ENCODE measurements around the gene GABRB1.

- TF ChIP-seq CTCF (conservative IDR thresholded peaks at IDR 0.05; ENCODE audit: low read length): no peak
- TF ChIP-seq EZH2phosphoT487 (IDR thresholded peaks at IDR 0.05; ENCODE audit: borderline replicate concordance): no peak
Observed at GRCh38 chr4:47367761-47368160, 336.4 kb downstream of the GABRB1 start.

Measured in Loucy (cell line).